Effector CD8-positive, alpha-beta T cell (primary cell): ENCODE results near the gene NTMT2.
"Not testable (repeated sequence)": the region's sequence is repeated elsewhere in the genome, so short reads cannot be mapped to it uniquely, and the experiment has no call there.

Experiments used
- DNase-seq: peaks from one replicate; lab custom pipeline; 2025; lab: John Stamatoyannopoulos, UW

NTMT2 gene

GRCh38 chr1:170157820-170158219 is 12.1 kb downstream of the NTMT2 start:
- DNase-seq: no peak

- DNase-seq: no peak
Observed at GRCh38 chr1:170162459-170163246, 16.9 kb downstream of the NTMT2 start.

GRCh38 chr1:170164103-170164763 is 18.5 kb downstream of the NTMT2 start:
- DNase-seq: no peak

GRCh38 chr1:170166518-170167180 is 20.9 kb downstream of the NTMT2 start:
- no peak for DNase-seq

- no peak for DNase-seq
Observed at GRCh38 chr1:170168265-170168664, 22.5 kb downstream of the NTMT2 start.

GRCh38 chr1:170170513-170170912 is 24.8 kb downstream of the NTMT2 start:
- DNase-seq: not testable (repeated sequence)

GRCh38 chr1:170174395-170174794 is 28.6 kb downstream of the NTMT2 start:
- DNase-seq: no peak

GRCh38 chr1:170175041-170175440 is 29.3 kb downstream of the NTMT2 start:
- no peak for DNase-seq

- no peak for DNase-seq
Observed at GRCh38 chr1:170175484-170175883, 29.7 kb downstream of the NTMT2 start.

- no peak for DNase-seq
Observed at GRCh38 chr1:170176772-170177171, 31.0 kb downstream of the NTMT2 start.

GRCh38 chr1:170182442-170182841 is 36.7 kb downstream of the NTMT2 start:
- no peak for DNase-seq

- DNase-seq: no peak
Observed at GRCh38 chr1:170192546-170192945, 46.8 kb downstream of the NTMT2 start.

- no peak for DNase-seq
Observed at GRCh38 chr1:170194451-170194850, 48.7 kb downstream of the NTMT2 start.

- no peak for DNase-seq
Observed at GRCh38 chr1:170196490-170197236, 50.9 kb downstream of the NTMT2 start.

- no peak for DNase-seq
Observed at GRCh38 chr1:170198090-170198489, 52.3 kb downstream of the NTMT2 start.

GRCh38 chr1:170198584-170198983 is 52.8 kb downstream of the NTMT2 start:
- no peak for DNase-seq

GRCh38 chr1:170200161-170200560 is 54.4 kb downstream of the NTMT2 start:
- DNase-seq: no peak

GRCh38 chr1:170200621-170201397 is 55.0 kb downstream of the NTMT2 start:
- DNase-seq: no peak

GRCh38 chr1:170203693-170204092 is 57.9 kb downstream of the NTMT2 start:
- no peak for DNase-seq

GRCh38 chr1:170204121-170204520 is 58.4 kb downstream of the NTMT2 start:
- DNase-seq: no peak

GRCh38 chr1:170205301-170205700 is 59.5 kb downstream of the NTMT2 start:
- no peak for DNase-seq
